ENCODE results near the gene SHMT1. TPM values are rescaled to one million over a fixed set of nuclear protein-coding genes. Genes with fewer than 3 reads are reported as not detected.
A peak's percentile ranks its signal among the peaks of the same experiment; 100 is the strongest.

The SHMT1 gene
- total and polyA plus RNA-seq, 11 donors = 3.8 to 15.5 (median 7.1) TPM

- Histone ChIP-seq H3K4me1 (peaks cover 11 to 83% (median 70%) of the 10 kb centered on the region in 12 donors), H3K27me3 (no peaks in the 10 kb centered on the region), H3K36me3 (peaks cover 0 to 60% (median 33%) of the 10 kb centered on the region in 9 donors), H3K9me3 (no peaks in the 10 kb centered on the region), H3K27ac (peak overlapping the region in 10 of 12 donors; percentile 67 to 95 (median 86)), H3K4me3 (peak overlapping the region; percentile 54 to 96 (median 87))
- DNase-seq = no peak
- TF ChIP-seq, protein P1, sequence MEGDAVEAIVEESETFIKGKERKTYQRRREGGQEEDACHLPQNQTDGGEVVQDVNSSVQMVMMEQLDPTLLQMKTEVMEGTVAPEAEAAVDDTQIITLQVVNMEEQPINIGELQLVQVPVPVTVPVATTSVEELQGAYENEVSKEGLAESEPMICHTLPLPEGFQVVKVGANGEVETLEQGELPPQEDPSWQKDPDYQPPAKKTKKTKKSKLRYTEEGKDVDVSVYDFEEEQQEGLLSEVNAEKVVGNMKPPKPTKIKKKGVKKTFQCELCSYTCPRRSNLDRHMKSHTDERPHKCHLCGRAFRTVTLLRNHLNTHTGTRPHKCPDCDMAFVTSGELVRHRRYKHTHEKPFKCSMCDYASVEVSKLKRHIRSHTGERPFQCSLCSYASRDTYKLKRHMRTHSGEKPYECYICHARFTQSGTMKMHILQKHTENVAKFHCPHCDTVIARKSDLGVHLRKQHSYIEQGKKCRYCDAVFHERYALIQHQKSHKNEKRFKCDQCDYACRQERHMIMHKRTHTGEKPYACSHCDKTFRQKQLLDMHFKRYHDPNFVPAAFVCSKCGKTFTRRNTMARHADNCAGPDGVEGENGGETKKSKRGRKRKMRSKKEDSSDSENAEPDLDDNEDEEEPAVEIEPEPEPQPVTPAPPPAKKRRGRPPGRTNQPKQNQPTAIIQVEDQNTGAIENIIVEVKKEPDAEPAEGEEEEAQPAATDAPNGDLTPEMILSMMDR (IDR thresholded peaks at IDR 0.05) = no peak
- no peak for TF ChIP-seq POLR2A (IDR thresholded peaks at IDR 0.05)
- no peak for ATAC-seq
- intact Hi-C loops (cut with DNase I) = loop anchor here in 7 of 10 donors (2.0 to 10.0 kb wide), 7 partner anchors 51 to 134 kb away; partner anchors contain the start of genes MIEF2 (in 3 of the 7), LLGL1 (in 2 of the 7), ALKBH5 (in 1 of the 7) and FLII (in 1 of the 7)
- WGBS, 4 donors = 62 to 66% (median 66%) methylated on average over 11 of the region's 11 CpGs
These were observed 47.4 kb downstream of the SHMT1 start for GRCh38 chr17:18315961-18316360.

DNA sequence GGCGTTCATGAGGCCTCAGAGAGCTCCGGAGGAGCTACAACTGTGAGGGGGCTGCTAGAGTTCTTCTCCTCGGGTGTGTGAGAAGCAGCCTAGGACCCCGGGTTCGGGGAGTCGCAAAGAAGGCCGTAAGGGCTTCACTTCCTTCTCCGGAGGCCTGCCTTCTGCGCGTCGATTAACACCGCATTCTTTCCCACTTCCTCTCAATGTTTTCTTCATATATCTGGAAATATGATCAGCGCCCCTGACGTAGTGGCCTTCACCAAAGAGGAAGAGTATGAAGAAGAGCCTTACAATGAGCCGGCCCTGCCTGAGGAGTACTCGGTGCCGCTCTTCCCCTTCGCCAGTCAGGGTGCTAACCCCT lies 47.8 kb downstream of the SHMT1 start:
- no peak for TF ChIP-seq POLR2A (IDR thresholded peaks at IDR 0.05)
- TF ChIP-seq, protein P1 (IDR thresholded peaks at IDR 0.05) = no peak
- Histone ChIP-seq H3K27ac (peak overlapping the region; percentile 26 to 95 (median 86)), H3K36me3 (peaks cover 0 to 56% (median 32%) of the 10 kb centered on the region in 9 donors), H3K27me3 (no peaks in the 10 kb centered on the region), H3K4me3 (peak overlapping the region; percentile 54 to 96 (median 87)), H3K9me3 (no peaks in the 10 kb centered on the region), H3K4me1 (peaks cover 11 to 79% (median 67%) of the 10 kb centered on the region in 12 donors)
- ATAC-seq = peak in 2 of 4 donors; percentile 0 to 1
- WGBS, 4 donors = 6 to 8% (median 6%) methylated on average over 15 to 18 of the region's 18 CpGs
- peak in 1 of 5 donors; percentile 35 for DNase-seq
- intact Hi-C loops (cut with DNase I) = loop anchor here in 7 of 10 donors (2.0 to 10.0 kb wide), 7 partner anchors 51 to 133 kb away; partner anchors contain the start of genes MIEF2 (in 3 of the 7), LLGL1 (in 2 of the 7), ALKBH5 (in 1 of the 7) and FLII (in 1 of the 7)

DNA sequence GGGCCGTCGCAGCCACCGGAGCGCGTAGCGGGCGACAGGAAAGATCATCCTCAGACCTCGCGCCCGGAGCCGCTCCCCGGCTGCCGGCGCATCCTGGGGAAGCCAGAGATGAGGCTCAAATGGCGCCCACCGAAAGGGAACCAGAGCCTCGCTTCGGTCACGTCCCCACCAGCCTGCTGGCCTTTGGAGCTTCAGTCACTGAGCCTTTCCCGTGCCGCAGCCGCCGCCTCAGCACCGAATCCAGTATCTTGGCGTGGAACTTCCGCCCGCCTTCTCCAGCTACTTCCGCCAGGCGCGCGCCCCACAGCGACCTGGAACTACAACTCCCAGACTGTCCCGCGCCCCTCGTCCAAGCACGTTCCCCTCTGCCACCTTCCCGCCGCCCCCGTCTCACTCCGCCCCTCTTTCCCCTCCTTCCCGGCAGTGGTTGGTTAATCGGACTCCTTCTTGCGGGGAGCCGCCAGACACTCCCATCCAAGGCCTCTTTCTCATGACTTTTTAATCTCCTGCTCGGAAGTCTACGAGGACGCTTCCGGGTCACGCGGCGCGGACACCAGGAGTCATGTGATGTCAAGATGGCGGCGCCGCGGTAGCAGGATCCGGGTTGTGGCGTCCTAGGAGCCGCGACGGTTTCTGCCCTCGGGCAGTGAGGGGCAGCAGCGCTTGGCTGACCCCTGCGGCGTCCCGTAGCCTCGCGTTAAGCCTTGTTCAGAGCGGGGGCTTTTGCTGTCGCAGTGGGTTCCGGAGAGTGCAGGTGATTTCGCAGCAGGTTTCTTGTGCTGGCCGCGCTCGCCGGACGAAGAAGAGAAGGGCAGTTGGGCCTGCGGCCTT lies 48.4 kb downstream of the SHMT1 start, which contains the start of the genes SMCR8 and TOP3A:
Gene SMCR8, plus strand, starts transcription at position 563 of the 831 bp plus-strand sequence. CDS start 497 bp downstream, outside the sequence.
Gene TOP3A, minus strand, starts transcription at position 264 of the 831 bp plus-strand sequence. Its CDS starts 216 bp downstream, at position 48.
- peak in 1 of 2 donors; percentile 34 for TF ChIP-seq POLR2A (IDR thresholded peaks at IDR 0.05)
- TF ChIP-seq, protein P1 (IDR thresholded peaks at IDR 0.05) = peak in 1 of 12 donors; percentile 6
- Histone ChIP-seq H3K4me3 (peak within 1 kb of the TSS; percentile 54 to 96 (median 87)), H3K9me3 (no peaks in the 10 kb centered on the region), H3K36me3 (peaks cover 0 to 53% (median 28%) of the 10 kb centered on the region in 9 donors), H3K27ac (peak within 1 kb of the TSS; percentile 26 to 95 (median 86)), H3K4me1 (peaks cover 11 to 73% (median 61%) of the 10 kb centered on the region in 12 donors), H3K27me3 (no peaks in the 10 kb centered on the region)
- DNase-seq = peak; percentile 97 to 98 (median 98)
- peak; percentile 98 for ATAC-seq
- intact Hi-C loops (cut with DNase I) = loop anchor here in 9 of 10 donors (2.0 to 10.0 kb wide), 9 partner anchors 50 to 133 kb away; partner anchors contain the start of genes MIEF2 (in 4 of the 9), LLGL1 (in 2 of the 9), ALKBH5 (in 1 of the 9) and FLII (in 1 of the 9)
- WGBS, 4 donors = 0 to 1% (median 1%) methylated on average over 44 to 78 of the region's 78 CpGs
